ENCODE data around the gene FOXJ3. TPM values are rescaled to one million over a fixed set of nuclear protein-coding genes. Genes with fewer than 3 reads are reported as not detected.

The FOXJ3 gene
- total RNA-seq, 1 donor from 2014 or later, result 49.4 TPM

- Mint-ChIP-seq H3K9me3 (no peaks in the 10 kb centered on the region), H3K36me3 (no peaks in the 10 kb centered on the region), H3K27ac (no peak overlapping the region), H3K4me1 (ENCODE audit: unreplicated experiment) (no peaks in the 10 kb centered on the region), H3K4me3 (no peak overlapping the region), H3K27me3 (peaks cover 11% of the 10 kb centered on the region)
- DNase-seq (ENCODE audit: extremely low spot score, unreplicated experiment), result peak; percentile 64
- TF ChIP-seq CTCF (conservative IDR thresholded peaks at IDR 0.05), result no peak
Observed at GRCh38 chr1:42137766-42138165, 197.3 kb downstream of the FOXJ3 start.

GRCh38 chr1:42136466-42136865 lies 198.6 kb downstream of the FOXJ3 start:
- Mint-ChIP-seq H3K27me3 (peaks cover 7% of the 10 kb centered on the region), H3K4me3 (no peak overlapping the region), H3K4me1 (ENCODE audit: unreplicated experiment) (no peaks in the 10 kb centered on the region), H3K27ac (no peak overlapping the region), H3K9me3 (no peaks in the 10 kb centered on the region), H3K36me3 (no peaks in the 10 kb centered on the region)
- DNase-seq (ENCODE audit: extremely low spot score, unreplicated experiment), result no peak
- TF ChIP-seq CTCF (conservative IDR thresholded peaks at IDR 0.05), result no peak

DNA sequence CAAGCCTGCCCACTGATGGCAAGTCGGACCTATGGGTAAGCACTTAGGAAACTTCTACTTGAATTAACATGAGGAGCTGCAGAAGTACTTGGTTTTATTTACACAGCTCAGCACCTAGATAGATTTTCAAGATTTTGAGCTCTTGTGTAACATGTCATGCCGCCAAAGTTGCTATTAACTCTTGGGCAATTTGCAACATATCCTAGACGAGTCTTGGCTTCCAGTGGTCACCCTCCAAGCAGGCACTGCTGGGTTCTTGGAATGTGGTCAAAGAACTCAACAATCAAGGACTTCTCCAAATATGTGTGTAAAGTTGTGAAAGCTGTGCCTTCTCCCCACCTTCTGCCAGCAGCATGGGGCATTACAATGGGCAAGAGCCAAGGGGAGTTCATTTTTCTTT lies 199.6 kb downstream of the FOXJ3 start:
- Mint-ChIP-seq H3K27ac (no peak overlapping the region), H3K9me3 (no peaks in the 10 kb centered on the region), H3K4me3 (no peak overlapping the region), H3K27me3 (peaks cover 7% of the 10 kb centered on the region), H3K36me3 (no peaks in the 10 kb centered on the region), H3K4me1 (ENCODE audit: unreplicated experiment) (no peaks in the 10 kb centered on the region)
- DNase-seq (ENCODE audit: extremely low spot score, unreplicated experiment), result no peak
- no peak for TF ChIP-seq CTCF (conservative IDR thresholded peaks at IDR 0.05)

GRCh38 chr1:42133809-42134526 lies 201.1 kb downstream of the FOXJ3 start:
- TF ChIP-seq CTCF (conservative IDR thresholded peaks at IDR 0.05), result no peak
- no peaks in the 10 kb centered on the region for H3K9me3 Mint-ChIP-seq
- no peak overlapping the region for H3K4me3 Mint-ChIP-seq
- no peaks in the 10 kb centered on the region for H3K36me3 Mint-ChIP-seq
- no peak overlapping the region for H3K27ac Mint-ChIP-seq
- peak; percentile 39 for DNase-seq (ENCODE audit: extremely low spot score, unreplicated experiment)
- H3K4me1 Mint-ChIP-seq (ENCODE audit: unreplicated experiment), result no peaks in the 10 kb centered on the region
- peaks cover 4% of the 10 kb centered on the region for H3K27me3 Mint-ChIP-seq

DNA sequence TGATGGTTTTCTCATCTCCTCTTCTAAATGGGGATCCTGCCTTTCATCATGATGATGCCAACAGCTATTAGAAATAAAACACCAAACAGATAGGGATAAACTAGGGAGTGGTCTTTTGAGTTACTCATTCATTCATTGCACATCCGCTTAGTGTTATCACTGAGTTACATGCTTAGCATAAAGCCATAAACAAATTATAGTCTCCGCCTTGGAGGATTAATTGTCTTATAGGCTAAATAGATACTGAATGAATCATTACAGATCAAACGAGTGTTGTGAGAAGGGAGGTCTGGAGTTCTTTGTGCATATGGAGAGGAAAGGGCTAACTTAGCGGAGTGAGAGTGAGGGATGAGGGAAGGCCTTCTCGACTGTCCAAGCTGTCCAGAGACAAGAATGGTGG lies 201.6 kb downstream of the FOXJ3 start:
- H3K4me3 Mint-ChIP-seq, result no peak overlapping the region
- no peak for DNase-seq (ENCODE audit: extremely low spot score, unreplicated experiment)
- H3K27me3 Mint-ChIP-seq, result peaks cover 10% of the 10 kb centered on the region

More for the DNA sequence above, 201.6 kb downstream of the FOXJ3 start:
- no peak for TF ChIP-seq CTCF (conservative IDR thresholded peaks at IDR 0.05)
- Mint-ChIP-seq H3K36me3 (no peaks in the 10 kb centered on the region), H3K9me3 (no peaks in the 10 kb centered on the region), H3K4me1 (ENCODE audit: unreplicated experiment) (no peaks in the 10 kb centered on the region), H3K27ac (no peak overlapping the region)
